ENCODE data around the gene TMEM135.
"Not testable (repeated sequence)": the region's sequence is repeated elsewhere in the genome, so short reads cannot be mapped to it uniquely, and the experiment has no call there.

The TMEM135 gene

GRCh38 chr11:87139475-87139874, 101.7 kb downstream of the TMEM135 start:
- in situ Hi-C loops (cut with MboI; ENCODE audit: low sequenced_read_pairs), result no loop called here

GRCh38 chr11:87141322-87141721, 103.6 kb downstream of the TMEM135 start:
- in situ Hi-C loops (cut with MboI; ENCODE audit: low sequenced_read_pairs), result no loop called here

GRCh38 chr11:87141980-87142514, 104.3 kb downstream of the TMEM135 start:
- in situ Hi-C loops (cut with MboI; ENCODE audit: low sequenced_read_pairs), result no loop called here

- in situ Hi-C loops (cut with MboI; ENCODE audit: low sequenced_read_pairs), result no loop called here
Measured at GRCh38 chr11:87142594-87142993, 104.9 kb downstream of the TMEM135 start.

GRCh38 chr11:87143641-87144040, 105.9 kb downstream of the TMEM135 start:
- in situ Hi-C loops (cut with MboI; ENCODE audit: low sequenced_read_pairs), result no loop called here

- in situ Hi-C loops (cut with MboI; ENCODE audit: low sequenced_read_pairs), result no loop called here
Measured at GRCh38 chr11:87144252-87144651, 106.5 kb downstream of the TMEM135 start.

- in situ Hi-C loops (cut with MboI; ENCODE audit: low sequenced_read_pairs), result no loop called here
Measured at GRCh38 chr11:87148749-87149148, 111.0 kb downstream of the TMEM135 start.

GRCh38 chr11:87149782-87150181, 112.0 kb downstream of the TMEM135 start:
- in situ Hi-C loops (cut with MboI; ENCODE audit: low sequenced_read_pairs), result not testable (repeated sequence)

GRCh38 chr11:87150936-87151335, 113.2 kb downstream of the TMEM135 start:
- in situ Hi-C loops (cut with MboI; ENCODE audit: low sequenced_read_pairs), result no loop called here

- in situ Hi-C loops (cut with MboI; ENCODE audit: low sequenced_read_pairs), result no loop called here
Measured at GRCh38 chr11:87154246-87154645, 116.5 kb downstream of the TMEM135 start.

- in situ Hi-C loops (cut with MboI; ENCODE audit: low sequenced_read_pairs), result no loop called here
Measured at GRCh38 chr11:87156970-87157369, 119.2 kb downstream of the TMEM135 start.

- in situ Hi-C loops (cut with MboI; ENCODE audit: low sequenced_read_pairs), result not testable (repeated sequence)
Measured at GRCh38 chr11:87169076-87169475, 131.3 kb downstream of the TMEM135 start.

GRCh38 chr11:87173185-87174039, 135.7 kb downstream of the TMEM135 start:
- in situ Hi-C loops (cut with MboI; ENCODE audit: low sequenced_read_pairs), result no loop called here

- in situ Hi-C loops (cut with MboI; ENCODE audit: low sequenced_read_pairs), result no loop called here
Measured at GRCh38 chr11:87174870-87175269, 137.1 kb downstream of the TMEM135 start.

GRCh38 chr11:87176044-87176443, 138.3 kb downstream of the TMEM135 start:
- in situ Hi-C loops (cut with MboI; ENCODE audit: low sequenced_read_pairs), result no loop called here

- in situ Hi-C loops (cut with MboI; ENCODE audit: low sequenced_read_pairs), result no loop called here
Measured at GRCh38 chr11:87179621-87180020, 141.9 kb downstream of the TMEM135 start.

- in situ Hi-C loops (cut with MboI; ENCODE audit: low sequenced_read_pairs), result no loop called here
Measured at GRCh38 chr11:87180742-87181141, 143.0 kb downstream of the TMEM135 start.

- in situ Hi-C loops (cut with MboI; ENCODE audit: low sequenced_read_pairs), result no loop called here
Measured at GRCh38 chr11:87181143-87181542, 143.4 kb downstream of the TMEM135 start.

GRCh38 chr11:87185228-87185627, 147.5 kb downstream of the TMEM135 start:
- in situ Hi-C loops (cut with MboI; ENCODE audit: low sequenced_read_pairs), result no loop called here

GRCh38 chr11:87187076-87187475, 149.3 kb downstream of the TMEM135 start:
- in situ Hi-C loops (cut with MboI; ENCODE audit: low sequenced_read_pairs), result no loop called here

- in situ Hi-C loops (cut with MboI; ENCODE audit: low sequenced_read_pairs), result no loop called here
Measured at GRCh38 chr11:87187930-87188329, 150.2 kb downstream of the TMEM135 start.

GRCh38 chr11:87188396-87188795, 150.7 kb downstream of the TMEM135 start:
- in situ Hi-C loops (cut with MboI; ENCODE audit: low sequenced_read_pairs), result not testable (repeated sequence)
